ENCODE data around the gene PAGR1.
"Not testable (repeated sequence)": the region's sequence is repeated elsewhere in the genome, so short reads cannot be mapped to it uniquely, and the experiment has no call there.

DNA sequence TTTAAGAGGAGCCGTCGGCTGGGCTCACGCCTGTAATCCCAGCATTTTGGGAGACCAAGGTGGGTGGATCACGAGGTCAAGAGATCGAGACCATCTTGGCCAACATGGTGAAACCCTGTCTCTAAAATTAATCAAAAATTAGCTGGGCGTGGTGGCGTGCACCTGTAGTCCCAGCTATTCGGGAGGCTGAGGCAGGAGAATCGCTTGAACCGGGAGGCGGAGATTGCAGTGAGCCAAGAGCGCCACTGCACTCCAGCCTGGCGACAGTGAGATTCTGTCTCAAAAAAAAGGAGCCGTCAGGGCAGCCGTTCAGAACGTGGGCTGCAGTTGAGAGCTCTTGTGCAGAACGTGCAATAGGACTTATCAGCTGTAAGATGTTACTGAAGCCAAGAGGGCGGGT, 22.8 kb upstream of the PAGR1 start:
- TF ChIP-seq, protein P1, sequence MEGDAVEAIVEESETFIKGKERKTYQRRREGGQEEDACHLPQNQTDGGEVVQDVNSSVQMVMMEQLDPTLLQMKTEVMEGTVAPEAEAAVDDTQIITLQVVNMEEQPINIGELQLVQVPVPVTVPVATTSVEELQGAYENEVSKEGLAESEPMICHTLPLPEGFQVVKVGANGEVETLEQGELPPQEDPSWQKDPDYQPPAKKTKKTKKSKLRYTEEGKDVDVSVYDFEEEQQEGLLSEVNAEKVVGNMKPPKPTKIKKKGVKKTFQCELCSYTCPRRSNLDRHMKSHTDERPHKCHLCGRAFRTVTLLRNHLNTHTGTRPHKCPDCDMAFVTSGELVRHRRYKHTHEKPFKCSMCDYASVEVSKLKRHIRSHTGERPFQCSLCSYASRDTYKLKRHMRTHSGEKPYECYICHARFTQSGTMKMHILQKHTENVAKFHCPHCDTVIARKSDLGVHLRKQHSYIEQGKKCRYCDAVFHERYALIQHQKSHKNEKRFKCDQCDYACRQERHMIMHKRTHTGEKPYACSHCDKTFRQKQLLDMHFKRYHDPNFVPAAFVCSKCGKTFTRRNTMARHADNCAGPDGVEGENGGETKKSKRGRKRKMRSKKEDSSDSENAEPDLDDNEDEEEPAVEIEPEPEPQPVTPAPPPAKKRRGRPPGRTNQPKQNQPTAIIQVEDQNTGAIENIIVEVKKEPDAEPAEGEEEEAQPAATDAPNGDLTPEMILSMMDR (conservative IDR thresholded peaks at IDR 0.05; ENCODE audit: low read depth, low read length) = not testable (repeated sequence)
- TF ChIP-seq MXI1 (IDR thresholded peaks at IDR 0.05; ENCODE audit: borderline replicate concordance, low read depth, low read length); POLR2A (IDR thresholded peaks at IDR 0.05; ENCODE audit: low read depth, low read length): not testable (repeated sequence)
